Esophagus squamous epithelium (tissue), 4 donors: ENCODE measurements around the gene PIP5K1B.

Source experiments
- POLR2A ChIP-seq, 4 donors: fragments of 450-650 bp; IDR thresholded peaks; one replicate each; pipeline ENCODE4 v1.6.1; 2017; ENCODE audit warnings: antibody characterized with exemption in 4 of 4, mild to moderate bottlenecking in 4 of 4, moderate library complexity in 3 of 4
- TF ChIP-seq, protein P1 (sequence below), 6 experiments: fragments of 450-650 bp in 4 of 6; fragments of 200-600 bp in 2 of 6; sonication (generic) in 2 of 6; IDR thresholded peaks; one replicate each; pipeline ENCODE4 v1.5.1; 2016 to 2019; ENCODE audit warnings: antibody characterized with exemption in 6 of 6, mild to moderate bottlenecking in 4 of 6, moderate library complexity in 4 of 6

DNA sequence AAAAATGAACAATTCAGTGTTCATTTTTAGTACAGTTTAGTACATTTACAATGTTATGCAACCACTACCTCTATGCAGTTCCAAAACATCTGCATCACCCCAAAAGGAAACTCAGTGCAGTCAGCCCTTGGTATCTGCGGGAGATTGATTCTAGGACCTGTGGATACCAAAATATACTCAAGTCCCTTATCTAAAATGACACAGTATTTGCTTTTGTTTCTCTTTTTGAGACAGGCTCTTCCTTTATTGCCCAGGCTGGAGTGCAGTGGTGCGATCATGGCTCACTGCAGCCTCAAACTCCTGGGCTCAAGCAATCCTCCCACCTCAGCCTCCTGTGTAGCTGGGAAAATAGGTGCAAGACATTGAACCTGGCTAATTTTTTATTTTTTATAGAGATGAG, 114.0 kb downstream of the PIP5K1B start:
- TF ChIP-seq, protein P1, sequence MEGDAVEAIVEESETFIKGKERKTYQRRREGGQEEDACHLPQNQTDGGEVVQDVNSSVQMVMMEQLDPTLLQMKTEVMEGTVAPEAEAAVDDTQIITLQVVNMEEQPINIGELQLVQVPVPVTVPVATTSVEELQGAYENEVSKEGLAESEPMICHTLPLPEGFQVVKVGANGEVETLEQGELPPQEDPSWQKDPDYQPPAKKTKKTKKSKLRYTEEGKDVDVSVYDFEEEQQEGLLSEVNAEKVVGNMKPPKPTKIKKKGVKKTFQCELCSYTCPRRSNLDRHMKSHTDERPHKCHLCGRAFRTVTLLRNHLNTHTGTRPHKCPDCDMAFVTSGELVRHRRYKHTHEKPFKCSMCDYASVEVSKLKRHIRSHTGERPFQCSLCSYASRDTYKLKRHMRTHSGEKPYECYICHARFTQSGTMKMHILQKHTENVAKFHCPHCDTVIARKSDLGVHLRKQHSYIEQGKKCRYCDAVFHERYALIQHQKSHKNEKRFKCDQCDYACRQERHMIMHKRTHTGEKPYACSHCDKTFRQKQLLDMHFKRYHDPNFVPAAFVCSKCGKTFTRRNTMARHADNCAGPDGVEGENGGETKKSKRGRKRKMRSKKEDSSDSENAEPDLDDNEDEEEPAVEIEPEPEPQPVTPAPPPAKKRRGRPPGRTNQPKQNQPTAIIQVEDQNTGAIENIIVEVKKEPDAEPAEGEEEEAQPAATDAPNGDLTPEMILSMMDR (IDR thresholded peaks at IDR 0.05): no peak
- TF ChIP-seq POLR2A (IDR thresholded peaks at IDR 0.05): no peak
